ENCODE measurements around the gene ZPR1. TPM values are rescaled to one million over a fixed set of nuclear protein-coding genes. Genes with fewer than 3 reads are reported as not detected.

Gene ZPR1
- total RNA-seq, 1 experiment from 2014 or later, result 89.5 TPM

DNA sequence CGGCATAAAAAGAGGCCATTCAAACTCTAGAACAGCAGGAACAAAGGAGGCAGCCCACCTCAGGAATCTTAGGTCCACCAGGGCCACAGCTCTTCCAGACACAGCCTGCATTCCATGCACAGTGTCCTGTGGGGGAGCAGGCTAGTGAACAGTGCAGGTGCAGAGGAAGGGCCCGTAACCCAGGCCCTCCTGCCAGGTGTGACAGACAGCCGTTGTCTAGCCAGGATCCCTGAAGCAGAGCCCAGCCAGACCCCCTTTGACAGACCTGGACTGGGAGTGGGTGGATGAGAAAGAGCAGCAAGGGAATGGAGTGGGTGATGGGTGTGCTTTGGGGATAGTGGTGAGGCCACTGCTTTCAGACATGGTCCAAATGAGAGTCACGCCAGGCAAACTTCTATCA lies 1.2 kb upstream of the ZPR1 start:
- TF ChIP-seq EZH2phosphoT487 (IDR thresholded peaks at IDR 0.05; ENCODE audit: borderline replicate concordance, low read length) (no peak), EZH2 (IDR thresholded peaks at IDR 0.05; ENCODE audit: low read length, unreplicated experiment) (no peak)
- TF ChIP-seq, protein P1, sequence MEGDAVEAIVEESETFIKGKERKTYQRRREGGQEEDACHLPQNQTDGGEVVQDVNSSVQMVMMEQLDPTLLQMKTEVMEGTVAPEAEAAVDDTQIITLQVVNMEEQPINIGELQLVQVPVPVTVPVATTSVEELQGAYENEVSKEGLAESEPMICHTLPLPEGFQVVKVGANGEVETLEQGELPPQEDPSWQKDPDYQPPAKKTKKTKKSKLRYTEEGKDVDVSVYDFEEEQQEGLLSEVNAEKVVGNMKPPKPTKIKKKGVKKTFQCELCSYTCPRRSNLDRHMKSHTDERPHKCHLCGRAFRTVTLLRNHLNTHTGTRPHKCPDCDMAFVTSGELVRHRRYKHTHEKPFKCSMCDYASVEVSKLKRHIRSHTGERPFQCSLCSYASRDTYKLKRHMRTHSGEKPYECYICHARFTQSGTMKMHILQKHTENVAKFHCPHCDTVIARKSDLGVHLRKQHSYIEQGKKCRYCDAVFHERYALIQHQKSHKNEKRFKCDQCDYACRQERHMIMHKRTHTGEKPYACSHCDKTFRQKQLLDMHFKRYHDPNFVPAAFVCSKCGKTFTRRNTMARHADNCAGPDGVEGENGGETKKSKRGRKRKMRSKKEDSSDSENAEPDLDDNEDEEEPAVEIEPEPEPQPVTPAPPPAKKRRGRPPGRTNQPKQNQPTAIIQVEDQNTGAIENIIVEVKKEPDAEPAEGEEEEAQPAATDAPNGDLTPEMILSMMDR (conservative IDR thresholded peaks at IDR 0.05; ENCODE audit: low read depth, low read length), result no peak
- ChIA-PET POLR2A (ENCODE audit: unreplicated experiment) (no interaction called here), CTCF (interaction anchor here (2.6 kb wide), 1 partner anchor 47 kb away, joined by 16 read pairs; the partner anchor contains the start of gene APOA1)
- H2AFZ ChIP-seq (ENCODE audit: low read length), result no peak overlapping the region
- peaks cover 37% of the 10 kb centered on the region for H3K4me1 ChIP-seq (ENCODE audit: insufficient read depth, low read length)
- intact Hi-C loops (cut with micrococcal nuclease), result loop anchor here (1.0 to 2.0 kb wide), 2 partner anchors 16 to 46 kb away; no protein-coding TSS in a partner anchor
- peaks cover 27% of the 10 kb centered on the region for H3K36me3 ChIP-seq (ENCODE audit: low read depth, low read length)
- H3F3A ChIP-seq (ENCODE audit: low read length, unreplicated experiment), result no peaks in the 10 kb centered on the region
- no peak overlapping the region for H3K4me2 ChIP-seq (ENCODE audit: low read length)
- ATAC-seq, result no peak
- no peaks in the 10 kb centered on the region; the same call in 1 of the 2 replicates for H4K20me1 ChIP-seq (ENCODE audit: low read length)
- H3K4me3 ChIP-seq (ENCODE audit: low read length), result no peak overlapping the region
- no peak for DNase-seq
- no peaks in the 10 kb centered on the region for H3K9me2 ChIP-seq (replicated peaks; ENCODE audit: low read length)
- no peaks in the 10 kb centered on the region for H3K9me3 ChIP-seq (ENCODE audit: low read length)
- no peak overlapping the region for H3K9ac ChIP-seq (ENCODE audit: low read length)
- no TSS peak for BruUV-seq (replicated peaks)
- no peak overlapping the region for H3K27ac ChIP-seq (ENCODE audit: low read length)
- no peaks in the 10 kb centered on the region for H3K27me3 ChIP-seq (ENCODE audit: low read length)
- peaks cover 26% of the 10 kb centered on the region for H3K79me2 ChIP-seq (ENCODE audit: low read length)

- peaks cover 31% of the 10 kb centered on the region for H3K36me3 ChIP-seq (ENCODE audit: low read depth, low read length)
- DNase-seq (no peak), ATAC-seq (no peak)
- peak overlapping the region; percentile 94 for H3K4me2 ChIP-seq (ENCODE audit: low read length)
- intact Hi-C loops (cut with micrococcal nuclease), result loop anchor here (1.0 to 2.0 kb wide), 2 partner anchors 15 to 46 kb away; no protein-coding TSS in a partner anchor
- ChIA-PET POLR2A (ENCODE audit: unreplicated experiment) (interaction anchor here (0.6 to 2.0 kb wide), 4 partner anchors 47 to 391 kb away, joined by 3 to 8 read pairs (median 6); no protein-coding TSS in a partner anchor), CTCF (interaction anchor here (2.6 kb wide), 1 partner anchor 48 kb away, joined by 16 read pairs; the partner anchor contains the start of gene APOA1)
- no peaks in the 10 kb centered on the region; the same call in 1 of the 2 replicates for H4K20me1 ChIP-seq (ENCODE audit: low read length)
- peaks cover 37% of the 10 kb centered on the region for H3K4me1 ChIP-seq (ENCODE audit: insufficient read depth, low read length)
- no peaks in the 10 kb centered on the region for H3K9me3 ChIP-seq (ENCODE audit: low read length)
- H3K9ac ChIP-seq (ENCODE audit: low read length), result peak overlapping the region; percentile 92
- no peaks in the 10 kb centered on the region for H3K27me3 ChIP-seq (ENCODE audit: low read length)
- H2AFZ ChIP-seq (ENCODE audit: low read length), result peak overlapping the region; percentile 97
- TF ChIP-seq, protein P1 (conservative IDR thresholded peaks at IDR 0.05; ENCODE audit: low read depth, low read length), result no peak
- TF ChIP-seq EZH2 (IDR thresholded peaks at IDR 0.05; ENCODE audit: low read length, unreplicated experiment) (no peak), EZH2phosphoT487 (IDR thresholded peaks at IDR 0.05; ENCODE audit: borderline replicate concordance, low read length) (no peak)
- peak overlapping the region; percentile 83 for H3K4me3 ChIP-seq (ENCODE audit: low read length)
- BruUV-seq (replicated peaks), result no TSS peak
- no peak overlapping the region for H3K27ac ChIP-seq (ENCODE audit: low read length)
- H3F3A ChIP-seq (ENCODE audit: low read length, unreplicated experiment), result no peaks in the 10 kb centered on the region
- H3K9me2 ChIP-seq (replicated peaks; ENCODE audit: low read length), result no peaks in the 10 kb centered on the region
- peaks cover 26% of the 10 kb centered on the region for H3K79me2 ChIP-seq (ENCODE audit: low read length)
These were observed 711 bp upstream of the ZPR1 start for GRCh38 chr11:116788534-116788933.

GRCh38 chr11:116787436-116787785 lies 412 bp downstream of the ZPR1 start:
- H3K36me3 ChIP-seq (ENCODE audit: low read depth, low read length), result peaks cover 41% of the 10 kb centered on the region
- POLR2A ChIA-PET (ENCODE audit: unreplicated experiment), result interaction anchor here (2.0 kb wide), 1 partner anchor 48 kb away, joined by 7 read pairs; no protein-coding TSS in a partner anchor
- peak overlapping the region; percentile 83 for H3K4me3 ChIP-seq (ENCODE audit: low read length)
- peak overlapping the region; percentile 92 for H3K9ac ChIP-seq (ENCODE audit: low read length)
- no peaks in the 10 kb centered on the region for H3K9me3 ChIP-seq (ENCODE audit: low read length)
- no TSS peak for BruUV-seq (replicated peaks)
- H3K27me3 ChIP-seq (ENCODE audit: low read length), result no peaks in the 10 kb centered on the region
- no peaks in the 10 kb centered on the region; the same call in 1 of the 2 replicates for H4K20me1 ChIP-seq (ENCODE audit: low read length)
- no peaks in the 10 kb centered on the region for H3F3A ChIP-seq (ENCODE audit: low read length, unreplicated experiment)
- peak; percentile 16 for ATAC-seq
- peaks cover 37% of the 10 kb centered on the region for H3K4me1 ChIP-seq (ENCODE audit: insufficient read depth, low read length)
- peak; percentile 23 for DNase-seq
- peak overlapping the region; percentile 97 for H2AFZ ChIP-seq (ENCODE audit: low read length)
- intact Hi-C loops (cut with micrococcal nuclease), result no loop called here
- TF ChIP-seq, protein P1 (conservative IDR thresholded peaks at IDR 0.05; ENCODE audit: low read depth, low read length), result no peak
- TF ChIP-seq EZH2phosphoT487 (IDR thresholded peaks at IDR 0.05; ENCODE audit: borderline replicate concordance, low read length) (no peak), EZH2 (IDR thresholded peaks at IDR 0.05; ENCODE audit: low read length, unreplicated experiment) (no peak)
- H3K27ac ChIP-seq (ENCODE audit: low read length), result no peak overlapping the region; the same call in 1 of the 2 replicates
- peaks cover 28% of the 10 kb centered on the region for H3K79me2 ChIP-seq (ENCODE audit: low read length)
- H3K9me2 ChIP-seq (replicated peaks; ENCODE audit: low read length), result no peaks in the 10 kb centered on the region
- H3K4me2 ChIP-seq (ENCODE audit: low read length), result peak overlapping the region; percentile 94
- CTCF ChIA-PET, result interaction anchor here (0.6 to 2.6 kb wide), 3 partner anchors 41 to 319 kb away, joined by 4 to 16 read pairs (median 6); partner anchors contain the start of gene APOA1

Measured in PC-3 (cell line).